ENCODE results near the gene PLEK. TPM values are rescaled to one million over a fixed set of nuclear protein-coding genes. Genes with fewer than 3 reads are reported as not detected.

PLEK gene
- total and polyA plus RNA-seq, 2 donors (not counting 3 experiments of a cell fraction or from before 2014, with no cell fraction given): 0.03 to 0.11 TPM

DNA sequence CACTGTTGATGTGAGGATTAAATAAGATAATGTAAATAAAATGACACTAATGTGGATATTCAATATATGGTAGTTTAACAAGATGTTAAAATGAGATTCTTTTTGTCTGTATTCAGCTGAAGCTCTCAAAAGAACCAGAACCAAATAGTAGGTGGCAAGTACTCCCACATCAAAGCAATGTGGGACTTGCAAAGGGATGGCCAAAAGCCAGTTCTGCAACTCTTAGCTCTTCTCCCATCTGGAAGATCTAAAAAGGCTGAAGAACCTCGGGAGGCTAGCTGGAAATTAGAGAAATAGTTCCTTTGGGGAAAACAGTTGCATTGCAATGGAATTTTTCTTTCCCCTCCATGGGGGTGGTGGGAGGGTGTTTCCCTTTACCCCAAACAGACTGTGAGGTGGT is 53.3 kb downstream of the PLEK start:
- Histone ChIP-seq H3K36me3 (ENCODE audit: control insufficient read depth in 2 of 2, extremely low read depth in 1 of 2, insufficient read depth in 2 of 2, low read length in 2 of 2) (no peaks in the 10 kb centered on the region), H3K27me3 (ENCODE audit: control insufficient read depth in 2 of 2, insufficient read depth in 2 of 2, low read length in 2 of 2) (peaks cover 7 to 10% of the 10 kb centered on the region in 2 experiments), H3K4me1 (ENCODE audit: control insufficient read depth, extremely low read depth, insufficient read depth, low read length) (no peaks in the 10 kb centered on the region), H4K20me1 (replicated peaks; ENCODE audit: control insufficient read depth, extremely low read depth, insufficient read depth, low read length) (no peaks in the 10 kb centered on the region), H2AFZ (ENCODE audit: low read depth, low read length) (no peak overlapping the region), H3K79me2 (ENCODE audit: control insufficient read depth, insufficient read depth, low read length) (no peaks in the 10 kb centered on the region), H3K9me3 (replicated peaks; ENCODE audit: control insufficient read depth, insufficient read depth, low read length) (no peaks in the 10 kb centered on the region), H3K4me2 (ENCODE audit: insufficient read depth, low read length) (no peak overlapping the region), H3K9me1 (replicated peaks; ENCODE audit: control insufficient read depth, extremely low read depth, insufficient read depth, low read length) (no peaks in the 10 kb centered on the region), H3K27ac (ENCODE audit: insufficient read depth, low read depth, low read length) (no peak overlapping the region), H3K4me3 (replicated peaks in 1 of 3; ENCODE audit: insufficient read depth in 1 of 3, low read depth in 1 of 3, low read length in 3 of 3) (no peak overlapping the region), H3K9ac (replicated peaks; ENCODE audit: extremely low read depth, insufficient read depth, low read length) (no peak overlapping the region)
- POLR2A ChIA-PET: no interaction called here
- BruUV-seq (replicated peaks): no TSS peak
- TF ChIP-seq GATA2 (IDR thresholded peaks at IDR 0.05; ENCODE audit: insufficient read depth, insufficient read length, low read depth, low read length) (no peak), FOS (IDR thresholded peaks at IDR 0.05; ENCODE audit: borderline replicate concordance, insufficient read depth, low read length) (no peak), POLR2A (IDR thresholded peaks at IDR 0.05; ENCODE audit: low read depth, low read length) (no peak)
- TF ChIP-seq, protein P1, sequence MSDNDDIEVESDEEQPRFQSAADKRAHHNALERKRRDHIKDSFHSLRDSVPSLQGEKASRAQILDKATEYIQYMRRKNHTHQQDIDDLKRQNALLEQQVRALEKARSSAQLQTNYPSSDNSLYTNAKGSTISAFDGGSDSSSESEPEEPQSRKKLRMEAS (IDR thresholded peaks at IDR 0.05; ENCODE audit: insufficient read depth, insufficient read length): no peak
- TF ChIP-seq, protein P2, sequence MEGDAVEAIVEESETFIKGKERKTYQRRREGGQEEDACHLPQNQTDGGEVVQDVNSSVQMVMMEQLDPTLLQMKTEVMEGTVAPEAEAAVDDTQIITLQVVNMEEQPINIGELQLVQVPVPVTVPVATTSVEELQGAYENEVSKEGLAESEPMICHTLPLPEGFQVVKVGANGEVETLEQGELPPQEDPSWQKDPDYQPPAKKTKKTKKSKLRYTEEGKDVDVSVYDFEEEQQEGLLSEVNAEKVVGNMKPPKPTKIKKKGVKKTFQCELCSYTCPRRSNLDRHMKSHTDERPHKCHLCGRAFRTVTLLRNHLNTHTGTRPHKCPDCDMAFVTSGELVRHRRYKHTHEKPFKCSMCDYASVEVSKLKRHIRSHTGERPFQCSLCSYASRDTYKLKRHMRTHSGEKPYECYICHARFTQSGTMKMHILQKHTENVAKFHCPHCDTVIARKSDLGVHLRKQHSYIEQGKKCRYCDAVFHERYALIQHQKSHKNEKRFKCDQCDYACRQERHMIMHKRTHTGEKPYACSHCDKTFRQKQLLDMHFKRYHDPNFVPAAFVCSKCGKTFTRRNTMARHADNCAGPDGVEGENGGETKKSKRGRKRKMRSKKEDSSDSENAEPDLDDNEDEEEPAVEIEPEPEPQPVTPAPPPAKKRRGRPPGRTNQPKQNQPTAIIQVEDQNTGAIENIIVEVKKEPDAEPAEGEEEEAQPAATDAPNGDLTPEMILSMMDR (IDR thresholded peaks at IDR 0.05; ENCODE audit: extremely low read depth in 1 of 2, insufficient read depth in 1 of 2, low read depth in 1 of 2, low read length in 2 of 2): no peak
- no peak for FAIRE-seq
- intact Hi-C loops (cut with micrococcal nuclease): no loop called here
- DNase-seq (ENCODE audit: low read depth, low spot score): no peak
- dilution Hi-C loops (cut with MboI; ENCODE audit: extremely low pct_ligation_motif_present, low sequenced_read_pairs): no loop called here
- CTCF ChIA-PET: interaction anchor here (1.8 kb wide), 1 partner anchor 13 kb away, joined by 4 read pairs; no protein-coding TSS in a partner anchor

GRCh38 chr2:68418855-68419254 is 53.8 kb downstream of the PLEK start:
- Histone ChIP-seq H3K79me2 (ENCODE audit: control insufficient read depth, insufficient read depth, low read length) (no peaks in the 10 kb centered on the region), H3K4me2 (ENCODE audit: insufficient read depth, low read length) (no peak overlapping the region), H3K9me3 (replicated peaks; ENCODE audit: control insufficient read depth, insufficient read depth, low read length) (no peaks in the 10 kb centered on the region), H3K9ac (replicated peaks; ENCODE audit: extremely low read depth, insufficient read depth, low read length) (no peak overlapping the region), H3K4me3 (replicated peaks in 1 of 3; ENCODE audit: insufficient read depth in 1 of 3, low read depth in 1 of 3, low read length in 3 of 3) (no peak overlapping the region), H2AFZ (ENCODE audit: low read depth, low read length) (no peak overlapping the region), H3K9me1 (replicated peaks; ENCODE audit: control insufficient read depth, extremely low read depth, insufficient read depth, low read length) (no peaks in the 10 kb centered on the region), H3K36me3 (ENCODE audit: control insufficient read depth in 2 of 2, extremely low read depth in 1 of 2, insufficient read depth in 2 of 2, low read length in 2 of 2) (no peaks in the 10 kb centered on the region), H3K4me1 (ENCODE audit: control insufficient read depth, extremely low read depth, insufficient read depth, low read length) (no peaks in the 10 kb centered on the region), H3K27me3 (ENCODE audit: control insufficient read depth in 2 of 2, insufficient read depth in 2 of 2, low read length in 2 of 2) (peaks cover 7 to 11% of the 10 kb centered on the region in 2 experiments), H4K20me1 (replicated peaks; ENCODE audit: control insufficient read depth, extremely low read depth, insufficient read depth, low read length) (no peaks in the 10 kb centered on the region), H3K27ac (ENCODE audit: insufficient read depth, low read depth, low read length) (no peak overlapping the region)
- ChIA-PET CTCF (no interaction called here), POLR2A (no interaction called here)
- DNase-seq (ENCODE audit: low read depth, low spot score): no peak
- dilution Hi-C loops (cut with MboI; ENCODE audit: extremely low pct_ligation_motif_present, low sequenced_read_pairs) (no loop called here), intact Hi-C loops (cut with micrococcal nuclease) (no loop called here)
- no TSS peak for BruUV-seq (replicated peaks)
- no peak for FAIRE-seq
- TF ChIP-seq FOS (IDR thresholded peaks at IDR 0.05; ENCODE audit: borderline replicate concordance, insufficient read depth, low read length) (no peak), JUN (IDR thresholded peaks at IDR 0.05; ENCODE audit: borderline replicate concordance, insufficient read depth, insufficient read length, low read depth) (no peak), POLR2AphosphoS5 (IDR thresholded peaks at IDR 0.05; ENCODE audit: insufficient read depth, low read depth, low read length) (no peak), POLR2A (IDR thresholded peaks at IDR 0.05; ENCODE audit: low read depth, low read length) (no peak), MYC (IDR thresholded peaks at IDR 0.05; ENCODE audit: low read depth, low read length) (no peak), GATA2 (IDR thresholded peaks at IDR 0.05; ENCODE audit: insufficient read depth, insufficient read length, low read depth, low read length) (no peak), EZH2 (IDR thresholded peaks at IDR 0.05; ENCODE audit: borderline replicate concordance, low read depth, low read length, severe bottlenecking) (no peak)
- TF ChIP-seq, protein P2 (IDR thresholded peaks at IDR 0.05; ENCODE audit: extremely low read depth in 1 of 2, insufficient read depth in 1 of 2, low read depth in 1 of 2, low read length in 2 of 2): no peak
- TF ChIP-seq, protein P1 (IDR thresholded peaks at IDR 0.05; ENCODE audit: insufficient read depth, insufficient read length): no peak
